Hepatocyte (in vitro differentiated cells): Measurements from ENCODE around the gene CAPN2.

Experiments
- EZH2 ChIP-seq: fragments of 200-600 bp; sonication (generic); IDR thresholded peaks from 2 replicates; pipeline ENCODE4 v1.6.1; 2016; ENCODE audit warnings: antibody characterized with exemption, mild to moderate bottlenecking, borderline replicate concordance
- TF ChIP-seq, protein P1 (sequence below): fragments of 200-600 bp; sonication (generic); IDR thresholded peaks from 2 replicates; pipeline ENCODE4 v1.5.1; 2016; ENCODE audit warnings: antibody characterized with exemption, mild to moderate bottlenecking; ENCODE audit not compliant: poor library complexity

- TF ChIP-seq EZH2 = no peak
- TF ChIP-seq, protein P1, sequence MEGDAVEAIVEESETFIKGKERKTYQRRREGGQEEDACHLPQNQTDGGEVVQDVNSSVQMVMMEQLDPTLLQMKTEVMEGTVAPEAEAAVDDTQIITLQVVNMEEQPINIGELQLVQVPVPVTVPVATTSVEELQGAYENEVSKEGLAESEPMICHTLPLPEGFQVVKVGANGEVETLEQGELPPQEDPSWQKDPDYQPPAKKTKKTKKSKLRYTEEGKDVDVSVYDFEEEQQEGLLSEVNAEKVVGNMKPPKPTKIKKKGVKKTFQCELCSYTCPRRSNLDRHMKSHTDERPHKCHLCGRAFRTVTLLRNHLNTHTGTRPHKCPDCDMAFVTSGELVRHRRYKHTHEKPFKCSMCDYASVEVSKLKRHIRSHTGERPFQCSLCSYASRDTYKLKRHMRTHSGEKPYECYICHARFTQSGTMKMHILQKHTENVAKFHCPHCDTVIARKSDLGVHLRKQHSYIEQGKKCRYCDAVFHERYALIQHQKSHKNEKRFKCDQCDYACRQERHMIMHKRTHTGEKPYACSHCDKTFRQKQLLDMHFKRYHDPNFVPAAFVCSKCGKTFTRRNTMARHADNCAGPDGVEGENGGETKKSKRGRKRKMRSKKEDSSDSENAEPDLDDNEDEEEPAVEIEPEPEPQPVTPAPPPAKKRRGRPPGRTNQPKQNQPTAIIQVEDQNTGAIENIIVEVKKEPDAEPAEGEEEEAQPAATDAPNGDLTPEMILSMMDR = no peak
Measured at GRCh38 chr1:223703668-223704013, 8.7 kb upstream of the CAPN2 start.
